Spleen (tissue), 7 donors: ENCODE results near the gene C7.

Experiments
- CTCF ChIP-seq, 11 experiments: fragments of 200-600 bp in 7 of 11; fragments of 450-650 bp in 4 of 11; sonication (generic) in 4 of 11; IDR thresholded peaks in 8 of 11; conservative IDR thresholded peaks in 3 of 11; 1 replicate in 7 of 11; 2 replicates in 4 of 11; pipeline versions ENCODE4 v1.4.0 to v1.8.0; 2016 to 2021; ENCODE audit warnings: antibody characterized with exemption in 11 of 11, inconsistent platforms in 4 of 11, mild to moderate bottlenecking in 1 of 11
- POLR2A ChIP-seq, 3 donors: fragments of 450-650 bp; IDR thresholded peaks; one replicate each; pipeline ENCODE4 v1.5.1; 2017; ENCODE audit warnings: antibody characterized with exemption in 3 of 3, mild to moderate bottlenecking in 1 of 3
- POLR2AphosphoS5 ChIP-seq, 3 donors: sonication (generic); formaldehyde crosslinking; IDR thresholded peaks; one replicate each; pipeline ENCODE4 v1.5.1; 2017; ENCODE audit warnings: antibody characterized with exemption in 3 of 3
- donor health status: DM: no; HTN: no; CAD: no; lungs with moderate emphysema.
- donor health status: DM: no; HTN: no; CAD: no.
- donor health status: DM: no; HTN: no; CAD: no.

GRCh38 chr5:40909723-40910122, 426 bp downstream of the C7 start:
- TF ChIP-seq CTCF (IDR thresholded peaks at IDR 0.05 in 8 of 11, conservative IDR thresholded peaks at IDR 0.05 in 3 of 11), result no peak
- TF ChIP-seq POLR2AphosphoS5 (IDR thresholded peaks at IDR 0.05), result no peak
- no peak for TF ChIP-seq POLR2A (IDR thresholded peaks at IDR 0.05)
